Esophagus (tissue), 2 donors: ENCODE data around the gene MEF2A. TPM values are rescaled to one million over a fixed set of nuclear protein-coding genes. Genes with fewer than 3 reads are reported as not detected.
"Not testable (repeated sequence)": the region's sequence is repeated elsewhere in the genome, so short reads cannot be mapped to it uniquely, and the experiment has no call there.

ENCODE experiments used
- H3K27ac ChIP-seq, 2 donors: one replicate each; pipeline ENCODE4 v1.5.1; 2013; ENCODE audit warnings: low read depth in 2 of 2, mild to moderate bottlenecking in 2 of 2, inconsistent platforms in 1 of 2, low read length in 1 of 2, moderate library complexity in 1 of 2
- H3K27me3 ChIP-seq, 2 donors: one replicate each; pipeline ENCODE4 v1.6.1; 2013; ENCODE audit warnings: low read length in 2 of 2, control low read depth in 1 of 2, mild to moderate bottlenecking in 1 of 2; ENCODE audit not compliant: insufficient read depth in 2 of 2, control insufficient read depth in 1 of 2
- H3K36me3 ChIP-seq, 2 donors: one replicate each; pipeline ENCODE4 v1.6.1; 2013; ENCODE audit warnings: low read length in 1 of 2; ENCODE audit not compliant: control insufficient read depth in 2 of 2, insufficient read depth in 2 of 2
- H3K4me1 ChIP-seq, 2 donors: one replicate each; pipeline ENCODE4 v1.6.1; 2013; ENCODE audit warnings: low read length in 1 of 2; ENCODE audit not compliant: control insufficient read depth in 2 of 2, insufficient read depth in 2 of 2
- H3K4me3 ChIP-seq, 2 donors: one replicate each; pipeline ENCODE4 v1.5.1; 2013; ENCODE audit warnings: low read length in 2 of 2, mild to moderate bottlenecking in 2 of 2, low read depth in 1 of 2, moderate library complexity in 1 of 2
- H3K9me3 ChIP-seq, 2 donors: one replicate each; pipeline ENCODE4 v1.6.1; 2013; ENCODE audit warnings: mild to moderate bottlenecking in 2 of 2, low read depth in 1 of 2, low read length in 1 of 2, moderate library complexity in 1 of 2; ENCODE audit not compliant: control insufficient read depth in 2 of 2, insufficient read depth in 1 of 2
- WGBS, 2 donors: extraction: QIAGEN DNeasy Blood & Tissue Kit; methylation state at CpG; one replicate each; pipeline ENCODE4 v1.1.7; 2013; 5-methylcytosine and 5-hydroxymethylcytosine counted together
- polyA plus RNA-seq, 2 donors: library from polyadenylated mRNA; stranded (reverse); fragments of 200-250 nt; gene quantifications; one replicate each; pipeline ENCODE4 v1.2.3, GENCODE V29; 2013
- donor health status: healthy with polysubstance abuse.
- donor health status: Bipolar disorder and iron deficiency.

Gene MEF2A
- polyA plus RNA-seq, 2 donors = 7.5 to 8.6 TPM

DNA sequence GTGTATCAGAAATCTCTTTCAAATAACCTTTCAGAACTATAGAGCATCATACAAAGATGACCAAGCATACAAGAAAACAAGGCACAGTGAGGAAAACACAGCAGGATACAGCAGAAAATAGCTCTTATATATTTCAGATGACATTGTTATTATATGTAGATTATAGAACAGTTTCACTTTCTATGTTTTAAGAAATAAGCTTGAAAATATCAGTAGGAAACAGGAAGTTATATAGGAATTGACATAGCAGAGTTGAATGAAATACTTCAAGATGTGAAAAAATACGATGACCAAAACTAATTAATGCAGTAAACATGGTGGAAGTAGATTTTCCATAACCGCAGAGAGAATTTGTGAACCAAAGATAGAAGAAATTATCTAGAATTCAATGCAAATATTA lies 92.2 kb downstream of the MEF2A start:
- WGBS, 2 donors = 85 to 91% methylated on average over 2 of the region's 2 CpGs
- no peaks in the 10 kb centered on the region for H3K36me3 ChIP-seq
- no peaks in the 10 kb centered on the region for H3K27me3 ChIP-seq
- H3K4me1 ChIP-seq = no peaks in the 10 kb centered on the region
- no peak overlapping the region for H3K4me3 ChIP-seq
- no peak overlapping the region for H3K27ac ChIP-seq
- no peaks in the 10 kb centered on the region for H3K9me3 ChIP-seq

DNA sequence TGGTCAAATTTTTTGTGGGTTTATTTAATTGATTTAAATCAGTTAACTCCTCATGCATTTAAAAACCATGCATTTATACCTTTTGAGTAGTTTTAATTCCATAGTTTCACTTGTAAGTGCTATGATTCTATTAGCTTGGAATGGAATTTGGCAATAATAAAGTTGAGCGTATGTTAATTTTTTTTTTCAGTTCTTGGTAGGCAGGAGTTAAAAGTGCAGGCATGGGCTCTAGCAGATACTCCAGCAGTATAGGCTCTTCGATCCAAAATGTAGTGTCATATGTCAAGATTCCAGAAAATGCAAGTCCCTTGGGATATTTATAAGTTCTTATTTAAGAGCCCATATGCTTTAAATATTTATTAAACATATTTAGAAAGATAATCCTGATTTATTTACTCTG lies 97.1 kb downstream of the MEF2A start:
- 79 to 84% methylated on average over 2 of the region's 2 CpGs for WGBS, 2 donors
- Histone ChIP-seq H3K4me1 (no peaks in the 10 kb centered on the region), H3K27ac (no peak overlapping the region), H3K9me3 (no peaks in the 10 kb centered on the region), H3K4me3 (no peak overlapping the region), H3K36me3 (no peaks in the 10 kb centered on the region), H3K27me3 (no peaks in the 10 kb centered on the region)

DNA sequence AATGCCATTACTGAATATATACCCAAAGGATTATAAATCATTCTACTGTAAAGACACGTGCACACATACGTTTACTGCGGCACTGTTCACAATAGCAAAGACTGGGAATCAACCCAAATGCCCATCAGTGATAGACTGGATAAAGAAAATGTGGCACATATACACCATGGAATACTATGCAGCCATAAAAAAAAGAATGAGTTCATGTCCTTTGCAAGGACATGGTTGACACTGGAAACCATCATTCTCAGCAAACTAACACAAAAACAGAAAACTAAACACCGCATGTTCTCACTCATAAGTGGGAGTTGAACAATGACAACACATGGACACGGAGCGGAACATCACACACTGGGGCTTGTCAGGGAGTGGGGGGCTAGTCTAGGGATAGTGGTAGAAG lies 100.3 kb downstream of the MEF2A start:
- 96 to 99% methylated on average over 6 of the region's 6 CpGs for WGBS, 2 donors
- H3K27me3 ChIP-seq, H3K36me3 ChIP-seq, H3K4me3 ChIP-seq, H3K9me3 ChIP-seq, H3K4me1 ChIP-seq, H3K27ac ChIP-seq: not testable (repeated sequence)

DNA sequence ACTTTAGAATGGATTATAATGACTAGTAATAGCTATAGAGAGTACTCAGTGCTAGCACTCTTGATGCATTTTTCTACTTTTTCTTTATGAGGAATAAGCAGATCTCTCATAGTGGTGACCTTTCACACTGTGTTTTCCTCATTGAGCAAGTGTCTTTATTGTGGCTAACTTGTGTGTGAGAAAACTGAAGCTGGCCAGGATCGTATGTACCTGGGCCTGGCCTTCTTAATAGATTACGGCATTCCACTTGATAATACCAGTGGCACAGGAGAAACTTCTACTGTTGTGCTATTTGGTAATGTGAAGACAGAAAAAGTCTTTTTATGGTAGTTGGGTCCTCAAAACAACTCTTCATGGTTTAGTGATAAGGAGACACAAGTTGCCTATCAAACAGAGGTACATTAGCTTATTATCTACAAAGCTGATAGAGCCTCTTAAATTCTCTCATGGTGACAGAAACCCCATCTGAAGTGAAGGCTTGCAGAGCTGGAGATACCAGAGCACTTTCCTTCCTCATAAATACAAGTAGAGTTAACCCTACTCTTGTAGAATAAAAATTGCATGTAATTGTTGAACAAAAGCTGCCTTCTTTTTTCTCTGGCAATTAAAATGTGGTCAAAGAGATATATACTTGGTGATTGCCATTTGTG lies 102.9 kb downstream of the MEF2A start:
- Histone ChIP-seq H3K27me3 (no peaks in the 10 kb centered on the region), H3K4me3 (no peak overlapping the region), H3K9me3 (no peaks in the 10 kb centered on the region), H3K27ac (no peak overlapping the region), H3K36me3 (peaks cover 0 to 2% of the 10 kb centered on the region in 2 donors), H3K4me1 (no peaks in the 10 kb centered on the region)
- 92 to 96% methylated on average over 2 of the region's 2 CpGs for WGBS, 2 donors

DNA sequence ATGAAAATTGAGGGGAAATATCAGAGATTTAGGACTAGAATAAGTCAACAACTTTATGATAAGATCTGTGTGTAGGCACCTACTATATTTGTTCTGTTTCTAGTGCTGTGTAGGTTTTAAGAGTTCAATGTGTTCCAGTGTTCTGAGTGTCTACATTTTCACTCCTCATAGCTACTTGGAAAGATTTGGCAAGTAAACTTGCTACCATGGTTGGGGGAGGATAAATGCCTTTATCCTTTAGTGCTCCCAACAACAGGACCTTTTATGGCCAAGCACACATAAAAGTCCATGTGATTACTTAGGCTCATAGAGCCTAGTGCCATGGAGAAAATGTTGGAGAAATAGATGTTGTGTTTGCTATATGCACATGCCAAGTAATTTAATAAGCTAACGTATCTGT lies 103.5 kb downstream of the MEF2A start:
- H3K27me3 ChIP-seq = no peaks in the 10 kb centered on the region
- H3K36me3 ChIP-seq = peaks cover 0 to 2% of the 10 kb centered on the region in 2 donors
- no peaks in the 10 kb centered on the region for H3K4me1 ChIP-seq
- WGBS, 2 donors = 90 to 91% methylated on average over 1 of the region's 1 CpG
- H3K27ac ChIP-seq = no peak overlapping the region
- H3K9me3 ChIP-seq = no peaks in the 10 kb centered on the region
- no peak overlapping the region for H3K4me3 ChIP-seq

DNA sequence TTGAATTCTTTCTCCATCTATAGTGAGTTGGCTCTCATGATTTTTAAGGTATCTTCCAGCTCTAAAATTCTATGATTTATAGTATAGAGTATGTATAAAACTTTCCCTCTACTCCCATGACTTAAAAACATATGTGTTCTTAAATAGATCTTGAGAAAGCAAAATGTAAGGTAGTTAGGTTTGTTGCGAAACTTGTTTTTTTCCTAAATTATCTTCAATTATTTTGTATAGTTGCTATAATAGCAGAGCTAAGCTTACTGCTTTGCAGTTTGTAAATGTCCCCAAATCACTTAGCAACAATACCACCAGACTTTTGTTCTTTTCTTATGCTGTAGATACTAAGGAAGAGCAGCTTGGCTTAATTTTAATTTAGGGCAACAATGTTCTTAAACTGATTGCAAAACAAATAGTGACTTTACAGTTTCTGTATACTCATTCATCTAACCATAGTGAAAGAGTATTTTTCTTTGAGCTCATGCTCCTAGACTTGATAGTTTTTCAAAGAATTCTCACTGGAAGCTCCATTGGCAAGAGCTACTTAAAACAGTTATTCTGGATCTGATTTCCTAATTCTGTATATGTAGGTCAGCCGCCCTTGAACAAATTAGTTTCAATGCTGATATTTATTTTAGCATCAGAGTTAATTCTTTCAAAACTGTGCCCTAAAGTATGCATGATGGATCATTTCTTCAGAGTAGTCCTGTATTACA lies 106.3 kb downstream of the MEF2A start:
- peaks cover 0 to 2% of the 10 kb centered on the region in 2 donors for H3K36me3 ChIP-seq
- no peak overlapping the region for H3K27ac ChIP-seq

DNA sequence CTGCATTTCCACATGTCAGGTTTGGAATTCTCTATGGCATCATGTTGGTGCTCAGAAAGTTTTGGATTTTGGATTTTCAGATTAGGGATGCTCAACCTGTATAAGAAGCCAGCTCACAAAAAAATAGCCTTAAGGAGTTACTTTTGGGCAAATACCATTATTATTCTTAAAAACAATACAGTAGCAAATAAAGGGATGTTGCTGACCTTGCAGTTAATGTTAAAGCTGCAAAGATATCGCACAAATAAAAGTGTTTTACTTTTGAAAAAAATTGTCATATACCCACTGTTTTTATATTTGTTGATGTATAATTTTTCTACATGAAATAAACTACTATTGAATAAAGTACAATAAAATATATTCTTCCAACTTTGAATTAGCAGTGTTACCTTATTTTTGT lies 107.3 kb downstream of the MEF2A start:
- Histone ChIP-seq H3K4me1 (no peaks in the 10 kb centered on the region), H3K4me3 (no peak overlapping the region), H3K27ac (no peak overlapping the region), H3K9me3 (no peaks in the 10 kb centered on the region), H3K36me3 (peaks cover 0 to 2% of the 10 kb centered on the region in 2 donors), H3K27me3 (no peaks in the 10 kb centered on the region)
- WGBS, 2 donors = 96 to 97% methylated on average over 1 of the region's 1 CpG

More for the DNA sequence above, 106.3 kb downstream of the MEF2A start:
- no peaks in the 10 kb centered on the region for H3K4me1 ChIP-seq
- H3K9me3 ChIP-seq = no peaks in the 10 kb centered on the region
- H3K4me3 ChIP-seq = no peak overlapping the region
- no peaks in the 10 kb centered on the region for H3K27me3 ChIP-seq
- WGBS, 2 donors = 93% methylated on average over 2 of the region's 2 CpGs

DNA sequence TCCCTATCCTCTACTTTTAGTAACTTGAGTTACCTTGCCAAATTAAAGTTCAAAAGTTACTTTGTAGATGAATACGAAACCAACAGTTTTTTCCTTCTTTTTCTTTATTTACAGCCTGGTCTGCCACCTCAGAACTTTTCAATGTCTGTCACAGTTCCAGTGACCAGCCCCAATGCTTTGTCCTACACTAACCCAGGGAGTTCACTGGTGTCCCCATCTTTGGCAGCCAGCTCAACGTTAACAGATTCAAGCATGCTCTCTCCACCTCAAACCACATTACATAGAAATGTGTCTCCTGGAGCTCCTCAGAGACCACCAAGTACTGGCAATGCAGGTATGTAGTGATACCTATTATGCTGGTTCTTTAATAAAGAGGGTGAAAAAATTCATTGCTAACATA lies 108.5 kb downstream of the MEF2A start:
- Histone ChIP-seq H3K27ac (no peak overlapping the region), H3K4me1 (no peaks in the 10 kb centered on the region), H3K27me3 (no peaks in the 10 kb centered on the region), H3K9me3 (no peaks in the 10 kb centered on the region), H3K4me3 (no peak overlapping the region), H3K36me3 (peaks cover 0 to 2% of the 10 kb centered on the region in 2 donors)
- WGBS, 2 donors = 86 to 88% methylated on average over 2 of the region's 2 CpGs

DNA sequence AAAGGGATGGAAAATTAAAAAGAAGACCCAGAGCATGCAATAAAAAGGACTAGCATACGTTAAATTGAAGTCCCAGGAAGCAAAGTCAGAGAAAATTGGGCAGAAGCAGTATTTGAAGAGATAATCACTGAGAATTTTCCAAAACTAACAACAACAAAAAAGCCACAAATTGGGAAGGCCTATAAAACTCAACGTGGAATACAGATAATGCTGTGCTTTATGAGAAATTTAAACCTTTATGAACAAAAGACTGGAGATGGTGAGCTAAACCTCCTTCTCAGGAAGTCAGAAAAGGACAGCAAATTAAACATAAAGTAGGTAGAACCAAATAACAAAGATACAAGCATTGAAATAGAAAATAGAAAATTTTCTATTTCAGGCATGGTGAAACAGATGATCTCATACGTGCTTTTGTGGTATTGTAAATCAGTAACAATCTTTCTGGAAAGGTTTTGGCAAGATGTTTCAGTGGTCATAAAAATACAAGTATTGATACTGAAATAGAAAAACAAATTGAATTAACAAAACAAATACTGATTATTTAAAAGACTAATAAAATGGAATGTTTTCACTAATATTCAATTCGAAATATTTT lies 111.9 kb downstream of the MEF2A start:
- no peak overlapping the region for H3K4me3 ChIP-seq
- H3K27ac ChIP-seq = no peak overlapping the region
- peaks cover 0 to 2% of the 10 kb centered on the region in 2 donors for H3K36me3 ChIP-seq
- no peaks in the 10 kb centered on the region for H3K9me3 ChIP-seq
- 90 to 95% methylated on average over 4 of the region's 4 CpGs for WGBS, 2 donors
- no peaks in the 10 kb centered on the region for H3K27me3 ChIP-seq
- no peaks in the 10 kb centered on the region for H3K4me1 ChIP-seq

DNA sequence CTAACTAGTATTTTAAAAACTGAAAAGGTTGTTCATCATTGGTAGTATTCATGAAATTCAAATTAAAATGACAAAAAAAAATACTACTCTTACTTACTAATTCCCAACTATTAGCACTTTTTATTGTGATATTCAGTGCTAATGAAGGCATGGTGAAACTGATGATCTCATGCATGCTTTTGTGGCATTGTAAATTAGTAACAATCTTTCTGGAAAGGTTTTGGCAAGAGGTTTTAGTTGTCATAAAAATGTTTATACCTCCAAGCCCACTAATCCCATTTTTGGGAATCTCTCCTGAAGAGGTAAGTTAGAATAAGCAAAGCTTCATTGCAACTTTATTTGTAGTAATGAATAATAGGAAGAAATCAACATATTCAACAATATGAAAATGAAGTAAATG lies 114.5 kb downstream of the MEF2A start:
- Histone ChIP-seq H3K4me1 (no peaks in the 10 kb centered on the region), H3K4me3 (no peak overlapping the region), H3K36me3 (no peaks in the 10 kb centered on the region), H3K27me3 (no peaks in the 10 kb centered on the region), H3K9me3 (no peaks in the 10 kb centered on the region), H3K27ac (no peak overlapping the region)
